ENCODE measurements around the gene RPS6KA1. TPM values are rescaled to one million over a fixed set of nuclear protein-coding genes. Genes with fewer than 3 reads are reported as not detected.
A peak's percentile ranks its signal among the peaks of the same experiment; 100 is the strongest.

The RPS6KA1 gene
- total RNA-seq, 1 experiment from 2014 or later = 85.3 TPM

- Histone ChIP-seq H3K79me2 (ENCODE audit: low read length) (no peaks in the 10 kb centered on the region), H3K4me2 (ENCODE audit: low read depth, low read length, poor library complexity, severe bottlenecking) (no peak overlapping the region), H3K27me3 (ENCODE audit: low read length) (no peaks in the 10 kb centered on the region), H3K9ac (ENCODE audit: low read length) (no peak overlapping the region), H3K4me3 (ENCODE audit: low read length) (no peak overlapping the region), H3K9me3 (ENCODE audit: low read length) (no peaks in the 10 kb centered on the region), H2AFZ (ENCODE audit: low read length) (no peak overlapping the region), H3K36me3 (ENCODE audit: insufficient read depth, low read length) (no peaks in the 10 kb centered on the region), H4K20me1 (ENCODE audit: insufficient read depth, low read depth, low read length) (peaks cover 18% of the 10 kb centered on the region; the same call in 1 of the 2 replicates), H3K27ac (ENCODE audit: low read length) (no peak overlapping the region), H3K9me2 (replicated peaks; ENCODE audit: insufficient read depth, low read length) (no peaks in the 10 kb centered on the region), H3K4me1 (ENCODE audit: low read length) (peaks cover 47% of the 10 kb centered on the region)
- no peak for DNase-seq
Measured at GRCh38 chr1:26535201-26535600, 5.6 kb downstream of the RPS6KA1 start.

- Histone ChIP-seq H3K9me2 (replicated peaks; ENCODE audit: insufficient read depth, low read length) (no peaks in the 10 kb centered on the region), H3K4me2 (ENCODE audit: low read depth, low read length, poor library complexity, severe bottlenecking) (no peak overlapping the region), H3K36me3 (ENCODE audit: insufficient read depth, low read length) (no peaks in the 10 kb centered on the region), H3K9me3 (ENCODE audit: low read length) (no peaks in the 10 kb centered on the region), H2AFZ (ENCODE audit: low read length) (no peak overlapping the region), H3K4me3 (ENCODE audit: low read length) (no peak overlapping the region), H4K20me1 (ENCODE audit: insufficient read depth, low read depth, low read length) (peaks cover 9% of the 10 kb centered on the region; the same call in 1 of the 2 replicates), H3K4me1 (ENCODE audit: low read length) (peaks cover 44% of the 10 kb centered on the region), H3K79me2 (ENCODE audit: low read length) (no peaks in the 10 kb centered on the region), H3K27me3 (ENCODE audit: low read length) (no peaks in the 10 kb centered on the region), H3K9ac (ENCODE audit: low read length) (no peak overlapping the region), H3K27ac (ENCODE audit: low read length) (no peak overlapping the region)
- no peak for DNase-seq
Measured at GRCh38 chr1:26536081-26536480, 6.5 kb downstream of the RPS6KA1 start.

GRCh38 chr1:26536521-26536920 is 7.0 kb downstream of the RPS6KA1 start:
- H3K4me2 ChIP-seq (ENCODE audit: low read depth, low read length, poor library complexity, severe bottlenecking) = no peak overlapping the region
- H3K79me2 ChIP-seq (ENCODE audit: low read length) = no peaks in the 10 kb centered on the region
- no peaks in the 10 kb centered on the region for H3K27me3 ChIP-seq (ENCODE audit: low read length)
- H2AFZ ChIP-seq (ENCODE audit: low read length) = no peak overlapping the region
- H4K20me1 ChIP-seq (ENCODE audit: insufficient read depth, low read depth, low read length) = peaks cover 5% of the 10 kb centered on the region; the same call in 1 of the 2 replicates
- H3K9ac ChIP-seq (ENCODE audit: low read length) = no peak overlapping the region
- DNase-seq = no peak
- no peaks in the 10 kb centered on the region for H3K36me3 ChIP-seq (ENCODE audit: insufficient read depth, low read length)
- H3K9me2 ChIP-seq (replicated peaks; ENCODE audit: insufficient read depth, low read length) = no peaks in the 10 kb centered on the region
- no peak overlapping the region for H3K4me3 ChIP-seq (ENCODE audit: low read length)
- H3K27ac ChIP-seq (ENCODE audit: low read length) = no peak overlapping the region
- peaks cover 48% of the 10 kb centered on the region for H3K4me1 ChIP-seq (ENCODE audit: low read length)
- H3K9me3 ChIP-seq (ENCODE audit: low read length) = no peaks in the 10 kb centered on the region

- H3K27ac ChIP-seq (ENCODE audit: low read length) = no peak overlapping the region
- no peaks in the 10 kb centered on the region for H4K20me1 ChIP-seq (ENCODE audit: insufficient read depth, low read depth, low read length)
- no peak overlapping the region for H3K9ac ChIP-seq (ENCODE audit: low read length)
- DNase-seq = peak; percentile 77
- no peak overlapping the region for H2AFZ ChIP-seq (ENCODE audit: low read length)
- no peaks in the 10 kb centered on the region for H3K36me3 ChIP-seq (ENCODE audit: insufficient read depth, low read length)
- peaks cover 62% of the 10 kb centered on the region for H3K4me1 ChIP-seq (ENCODE audit: low read length)
- no peaks in the 10 kb centered on the region for H3K9me3 ChIP-seq (ENCODE audit: low read length)
- no peak overlapping the region for H3K4me2 ChIP-seq (ENCODE audit: low read depth, low read length, poor library complexity, severe bottlenecking)
- H3K9me2 ChIP-seq (replicated peaks; ENCODE audit: insufficient read depth, low read length) = no peaks in the 10 kb centered on the region
- H3K79me2 ChIP-seq (ENCODE audit: low read length) = no peaks in the 10 kb centered on the region
- H3K4me3 ChIP-seq (ENCODE audit: low read length) = no peak overlapping the region
- H3K27me3 ChIP-seq (ENCODE audit: low read length) = no peaks in the 10 kb centered on the region
Measured at GRCh38 chr1:26537951-26538352, 8.4 kb downstream of the RPS6KA1 start.

GRCh38 chr1:26538480-26539412 is 9.2 kb downstream of the RPS6KA1 start:
- H3K79me2 ChIP-seq (ENCODE audit: low read length) = no peaks in the 10 kb centered on the region
- H3K9ac ChIP-seq (ENCODE audit: low read length) = no peak overlapping the region
- H3K4me2 ChIP-seq (ENCODE audit: low read depth, low read length, poor library complexity, severe bottlenecking) = no peak overlapping the region
- no peaks in the 10 kb centered on the region for H4K20me1 ChIP-seq (ENCODE audit: insufficient read depth, low read depth, low read length)
- H2AFZ ChIP-seq (ENCODE audit: low read length) = no peak overlapping the region
- no peaks in the 10 kb centered on the region for H3K9me3 ChIP-seq (ENCODE audit: low read length)
- peak; percentile 89 for DNase-seq
- H3K27ac ChIP-seq (ENCODE audit: low read length) = no peak overlapping the region
- no peaks in the 10 kb centered on the region for H3K36me3 ChIP-seq (ENCODE audit: insufficient read depth, low read length)
- H3K9me2 ChIP-seq (replicated peaks; ENCODE audit: insufficient read depth, low read length) = no peaks in the 10 kb centered on the region
- peaks cover 69% of the 10 kb centered on the region for H3K4me1 ChIP-seq (ENCODE audit: low read length)
- H3K4me3 ChIP-seq (ENCODE audit: low read length) = no peak overlapping the region
- no peaks in the 10 kb centered on the region for H3K27me3 ChIP-seq (ENCODE audit: low read length)

GRCh38 chr1:26539722-26540121 is 10.2 kb downstream of the RPS6KA1 start:
- no peaks in the 10 kb centered on the region for H3K36me3 ChIP-seq (ENCODE audit: insufficient read depth, low read length)
- H3K4me1 ChIP-seq (ENCODE audit: low read length) = peaks cover 70% of the 10 kb centered on the region
- no peaks in the 10 kb centered on the region for H3K27me3 ChIP-seq (ENCODE audit: low read length)
- H3K27ac ChIP-seq (ENCODE audit: low read length) = peak overlapping the region; percentile 68
- no peaks in the 10 kb centered on the region for H4K20me1 ChIP-seq (ENCODE audit: insufficient read depth, low read depth, low read length)
- no peak overlapping the region for H3K4me2 ChIP-seq (ENCODE audit: low read depth, low read length, poor library complexity, severe bottlenecking)
- no peaks in the 10 kb centered on the region for H3K9me3 ChIP-seq (ENCODE audit: low read length)
- H3K79me2 ChIP-seq (ENCODE audit: low read length) = no peaks in the 10 kb centered on the region
- no peak overlapping the region for H2AFZ ChIP-seq (ENCODE audit: low read length)
- H3K9me2 ChIP-seq (replicated peaks; ENCODE audit: insufficient read depth, low read length) = no peaks in the 10 kb centered on the region
- H3K4me3 ChIP-seq (ENCODE audit: low read length) = no peak overlapping the region
- no peak for DNase-seq
- H3K9ac ChIP-seq (ENCODE audit: low read length) = peak overlapping the region; percentile 29; the same call in 1 of the 2 replicates

- no peaks in the 10 kb centered on the region for H4K20me1 ChIP-seq (ENCODE audit: insufficient read depth, low read depth, low read length)
- H2AFZ ChIP-seq (ENCODE audit: low read length) = no peak overlapping the region
- H3K27ac ChIP-seq (ENCODE audit: low read length) = peak overlapping the region; percentile 68
- no peak overlapping the region for H3K4me3 ChIP-seq (ENCODE audit: low read length)
- H3K79me2 ChIP-seq (ENCODE audit: low read length) = 0 out of 2 replicates have a peak, but pooled peaks cover under 1% of the 10 kb centered on the region
- no peaks in the 10 kb centered on the region for H3K27me3 ChIP-seq (ENCODE audit: low read length)
- peaks cover 70% of the 10 kb centered on the region for H3K4me1 ChIP-seq (ENCODE audit: low read length)
- no peaks in the 10 kb centered on the region for H3K9me2 ChIP-seq (replicated peaks; ENCODE audit: insufficient read depth, low read length)
- H3K4me2 ChIP-seq (ENCODE audit: low read depth, low read length, poor library complexity, severe bottlenecking) = no peak overlapping the region
- H3K36me3 ChIP-seq (ENCODE audit: insufficient read depth, low read length) = no peaks in the 10 kb centered on the region
- DNase-seq = no peak
- H3K9me3 ChIP-seq (ENCODE audit: low read length) = no peaks in the 10 kb centered on the region
- peak overlapping the region; percentile 29; the same call in 1 of the 2 replicates for H3K9ac ChIP-seq (ENCODE audit: low read length)
Measured at GRCh38 chr1:26540351-26540750, 10.8 kb downstream of the RPS6KA1 start.

GRCh38 chr1:26541431-26541815 is 11.9 kb downstream of the RPS6KA1 start:
- Histone ChIP-seq H2AFZ (ENCODE audit: low read length) (no peak overlapping the region), H3K27me3 (ENCODE audit: low read length) (no peaks in the 10 kb centered on the region), H4K20me1 (ENCODE audit: insufficient read depth, low read depth, low read length) (no peaks in the 10 kb centered on the region), H3K27ac (ENCODE audit: low read length) (peak overlapping the region; percentile 98), H3K9me2 (replicated peaks; ENCODE audit: insufficient read depth, low read length) (no peaks in the 10 kb centered on the region), H3K4me3 (ENCODE audit: low read length) (peak overlapping the region; percentile 54; the same call in 1 of the 2 replicates), H3K9me3 (ENCODE audit: low read length) (no peaks in the 10 kb centered on the region), H3K4me2 (ENCODE audit: low read depth, low read length, poor library complexity, severe bottlenecking) (peak overlapping the region; percentile 81), H3K9ac (ENCODE audit: low read length) (peak overlapping the region; percentile 89), H3K36me3 (ENCODE audit: insufficient read depth, low read length) (no peaks in the 10 kb centered on the region), H3K79me2 (ENCODE audit: low read length) (peaks cover 10% of the 10 kb centered on the region), H3K4me1 (ENCODE audit: low read length) (peaks cover 70% of the 10 kb centered on the region)
- no peak for DNase-seq
